Breast epithelium (tissue), 4 donors: ENCODE measurements around the gene OGFR. TPM values are rescaled to one million over a fixed set of nuclear protein-coding genes. Genes with fewer than 3 reads are reported as not detected.

ENCODE experiments used
- DNase-seq, 2 donors: peaks; one replicate each; pipeline ENCODE4 v3.0.0-alpha.2; 2019; ENCODE audit warnings: low spot score in 2 of 2
- H3K27ac ChIP-seq, 2 donors: fragments of 200-600 bp; sonication (generic) in 1 of 2; one replicate each; pipeline ENCODE4 v1.5.1; 2016 to 2019; ENCODE audit warnings: mild to moderate bottlenecking in 1 of 2
- H3K27me3 ChIP-seq, 2 donors: fragments of 200-600 bp; sonication (generic) in 1 of 2; one replicate each; pipeline versions ENCODE4 v1.5.1 to v1.6.0; 2017 to 2019; ENCODE audit warnings: control low read depth in 1 of 2, mild to moderate bottlenecking in 1 of 2
- H3K36me3 ChIP-seq: fragments of 200-600 bp; one replicate; pipeline ENCODE4 v1.5.1; 2019
- H3K4me1 ChIP-seq, 2 donors: fragments of 200-600 bp; sonication (generic); one replicate each; pipeline ENCODE4 v1.5.1; 2016 to 2019; ENCODE audit warnings: control low read depth in 1 of 2
- H3K4me3 ChIP-seq, 3 donors: fragments of 200-600 bp; sonication (generic); 1 replicate in 2 of 3; 2 replicates in 1 of 3; pipeline ENCODE4 v1.5.1; 2016 to 2019; ENCODE audit warnings: mild to moderate bottlenecking in 3 of 3, moderate library complexity in 2 of 3
- H3K9me3 ChIP-seq, 2 donors: fragments of 200-600 bp; sonication (generic) in 1 of 2; one replicate each; pipeline ENCODE4 v1.5.1; 2016 to 2019; ENCODE audit warnings: control low read depth in 1 of 2
- POLR2A ChIP-seq: fragments of 450-650 bp; IDR thresholded peaks from one replicate; pipeline ENCODE4 v1.6.1; 2016; ENCODE audit warnings: antibody characterized with exemption, mild to moderate bottlenecking, moderate library complexity
- POLR2AphosphoS5 ChIP-seq, 3 donors: sonication (generic); formaldehyde crosslinking; IDR thresholded peaks; one replicate each; pipeline ENCODE4 v1.6.1; 2017; ENCODE audit warnings: antibody characterized with exemption in 3 of 3
- intact Hi-C: fragments of 100-400 bp; cut with DNase I; formaldehyde crosslinking; loops from one replicate; pipeline ENCODE4 v1.15.1; 2023; ENCODE audit warnings: low total_unique reads
- total RNA-seq, 3 donors: library from RNA; depleted of rRNA; stranded (reverse); fragments of >200 nt; gene quantifications; one replicate each; pipeline ENCODE4 v1.1.0, GENCODE V29; 2016
- TF ChIP-seq, protein P1 (sequence below), 3 donors: fragments of 450-650 bp; IDR thresholded peaks; one replicate each; pipeline ENCODE4 v1.5.1; 2016 to 2017; ENCODE audit warnings: antibody characterized with exemption in 3 of 3, mild to moderate bottlenecking in 3 of 3, moderate library complexity in 3 of 3

Gene OGFR
- total RNA-seq, 3 donors from 2014 or later = 38.5 to 45.3 (median 44.2) TPM

GRCh38 chr20:62795023-62795761, 9.4 kb upstream of the OGFR start:
- no peak for TF ChIP-seq POLR2A
- TF ChIP-seq, protein P1, sequence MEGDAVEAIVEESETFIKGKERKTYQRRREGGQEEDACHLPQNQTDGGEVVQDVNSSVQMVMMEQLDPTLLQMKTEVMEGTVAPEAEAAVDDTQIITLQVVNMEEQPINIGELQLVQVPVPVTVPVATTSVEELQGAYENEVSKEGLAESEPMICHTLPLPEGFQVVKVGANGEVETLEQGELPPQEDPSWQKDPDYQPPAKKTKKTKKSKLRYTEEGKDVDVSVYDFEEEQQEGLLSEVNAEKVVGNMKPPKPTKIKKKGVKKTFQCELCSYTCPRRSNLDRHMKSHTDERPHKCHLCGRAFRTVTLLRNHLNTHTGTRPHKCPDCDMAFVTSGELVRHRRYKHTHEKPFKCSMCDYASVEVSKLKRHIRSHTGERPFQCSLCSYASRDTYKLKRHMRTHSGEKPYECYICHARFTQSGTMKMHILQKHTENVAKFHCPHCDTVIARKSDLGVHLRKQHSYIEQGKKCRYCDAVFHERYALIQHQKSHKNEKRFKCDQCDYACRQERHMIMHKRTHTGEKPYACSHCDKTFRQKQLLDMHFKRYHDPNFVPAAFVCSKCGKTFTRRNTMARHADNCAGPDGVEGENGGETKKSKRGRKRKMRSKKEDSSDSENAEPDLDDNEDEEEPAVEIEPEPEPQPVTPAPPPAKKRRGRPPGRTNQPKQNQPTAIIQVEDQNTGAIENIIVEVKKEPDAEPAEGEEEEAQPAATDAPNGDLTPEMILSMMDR (IDR thresholded peaks at IDR 0.05) = peak in 1 of 3 donors; percentile 6
- peak in 1 of 3 donors; percentile 10 for TF ChIP-seq POLR2AphosphoS5 (IDR thresholded peaks at IDR 0.05)
- Histone ChIP-seq H3K27ac (peak overlapping the region; percentile 75 to 92), H3K4me1 (no peaks in the 10 kb centered on the region), H3K9me3 (no peaks in the 10 kb centered on the region), H3K4me3 (peak overlapping the region; percentile 57 to 83 (median 82)), H3K27me3 (no peaks in the 10 kb centered on the region), H3K36me3 (no peaks in the 10 kb centered on the region)
- DNase-seq = no peak
- intact Hi-C loops = no loop called here

DNA sequence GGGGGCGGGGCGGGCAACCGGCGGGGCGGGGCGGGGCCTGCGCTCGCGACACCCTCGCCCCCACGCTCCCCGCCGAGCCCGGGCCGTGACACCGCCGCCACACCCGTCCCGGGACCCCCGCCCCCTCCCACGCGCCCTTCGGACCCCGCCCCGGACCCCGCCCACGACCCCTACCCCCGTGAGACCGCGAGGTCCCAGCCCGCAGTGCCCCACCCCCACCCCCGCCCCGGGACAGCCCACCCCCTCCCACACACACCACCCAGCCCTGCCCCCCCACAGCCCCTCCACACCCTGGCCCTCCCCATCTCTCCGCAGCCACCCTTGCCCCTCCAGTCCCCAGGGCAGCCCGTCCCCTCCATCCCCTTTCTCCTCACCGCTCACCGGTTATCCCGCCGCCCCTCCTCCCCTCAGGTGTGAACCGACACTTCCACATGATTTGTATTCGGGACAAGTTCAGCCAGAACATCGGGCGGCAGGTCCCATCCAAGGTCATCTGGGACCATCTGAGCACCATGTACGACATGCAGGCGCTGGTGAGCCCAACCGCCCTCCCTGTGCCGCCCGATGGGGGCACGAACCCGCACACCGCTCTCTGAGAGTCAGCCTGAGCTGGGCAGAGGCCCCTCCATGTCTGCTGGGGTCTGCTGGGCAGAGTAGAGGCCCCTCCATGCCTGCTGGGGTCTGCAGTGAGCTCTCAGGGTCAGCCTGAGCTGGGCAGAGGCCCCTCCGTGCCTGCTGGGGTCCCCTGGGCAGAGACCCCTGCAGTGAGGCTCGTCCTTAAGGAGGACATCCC, 7.7 kb upstream of the OGFR start:
- intact Hi-C loops = no loop called here
- no peaks in the 10 kb centered on the region for H3K4me1 ChIP-seq
- H3K4me3 ChIP-seq = peak overlapping the region; percentile 58 to 83 (median 82)
- TF ChIP-seq, protein P1 (IDR thresholded peaks at IDR 0.05) = no peak
- TF ChIP-seq POLR2A = no peak
- H3K9me3 ChIP-seq = no peaks in the 10 kb centered on the region
- no peak for DNase-seq
- H3K36me3 ChIP-seq = no peaks in the 10 kb centered on the region
- no peaks in the 10 kb centered on the region for H3K27me3 ChIP-seq
- H3K27ac ChIP-seq = peak overlapping the region; percentile 91 to 92

GRCh38 chr20:62797671-62798532, 6.7 kb upstream of the OGFR start:
- Histone ChIP-seq H3K27ac (peak overlapping the region; percentile 91 to 92), H3K36me3 (no peaks in the 10 kb centered on the region), H3K9me3 (no peaks in the 10 kb centered on the region), H3K4me1 (no peaks in the 10 kb centered on the region), H3K4me3 (peak overlapping the region in 2 of 3 donors; percentile 82 to 83), H3K27me3 (no peaks in the 10 kb centered on the region)
- DNase-seq = no peak
- TF ChIP-seq, protein P1 (IDR thresholded peaks at IDR 0.05) = no peak
- TF ChIP-seq POLR2A = no peak
- no peak for TF ChIP-seq POLR2AphosphoS5 (IDR thresholded peaks at IDR 0.05)
- intact Hi-C loops = no loop called here

DNA sequence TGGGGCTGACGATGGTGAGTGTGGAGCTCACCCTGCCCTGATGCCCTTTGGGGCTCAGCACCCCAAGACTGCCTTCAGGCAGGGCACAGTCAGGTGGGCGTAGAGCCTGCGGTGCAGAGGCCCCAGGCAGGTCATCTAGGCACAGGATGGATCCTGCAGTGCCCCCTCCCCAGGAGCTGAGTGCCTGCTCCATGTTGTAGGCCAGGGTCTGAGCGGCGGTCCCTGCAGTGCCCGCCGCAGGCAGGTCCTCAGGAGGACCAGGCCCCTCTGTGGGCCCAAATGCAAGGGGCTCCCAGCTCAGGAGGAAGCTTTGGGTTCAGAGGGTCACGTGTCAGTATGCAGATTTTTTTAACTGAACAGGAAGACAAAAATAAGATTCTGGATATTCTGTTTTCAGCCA, 5.6 kb upstream of the OGFR start:
- H3K36me3 ChIP-seq = no peaks in the 10 kb centered on the region
- no peak for DNase-seq
- no peak overlapping the region for H3K4me3 ChIP-seq
- TF ChIP-seq POLR2AphosphoS5 (IDR thresholded peaks at IDR 0.05) = no peak
- TF ChIP-seq, protein P1 (IDR thresholded peaks at IDR 0.05) = no peak
- TF ChIP-seq POLR2A = no peak
- no peaks in the 10 kb centered on the region for H3K27me3 ChIP-seq
- intact Hi-C loops = no loop called here
- H3K4me1 ChIP-seq = no peaks in the 10 kb centered on the region
- no peaks in the 10 kb centered on the region for H3K9me3 ChIP-seq
- no peak overlapping the region for H3K27ac ChIP-seq
